Raji (cell line): ENCODE measurements around the gene NR2F1.

Experiments
- POLR2A ChIP-seq: IDR thresholded peaks from 2 replicates; pipeline ENCODE4 v1.6.1; 2011; ENCODE audit warnings: low read depth, low read length, control low read depth; ENCODE audit not compliant: insufficient read depth

The NR2F1 gene

DNA sequence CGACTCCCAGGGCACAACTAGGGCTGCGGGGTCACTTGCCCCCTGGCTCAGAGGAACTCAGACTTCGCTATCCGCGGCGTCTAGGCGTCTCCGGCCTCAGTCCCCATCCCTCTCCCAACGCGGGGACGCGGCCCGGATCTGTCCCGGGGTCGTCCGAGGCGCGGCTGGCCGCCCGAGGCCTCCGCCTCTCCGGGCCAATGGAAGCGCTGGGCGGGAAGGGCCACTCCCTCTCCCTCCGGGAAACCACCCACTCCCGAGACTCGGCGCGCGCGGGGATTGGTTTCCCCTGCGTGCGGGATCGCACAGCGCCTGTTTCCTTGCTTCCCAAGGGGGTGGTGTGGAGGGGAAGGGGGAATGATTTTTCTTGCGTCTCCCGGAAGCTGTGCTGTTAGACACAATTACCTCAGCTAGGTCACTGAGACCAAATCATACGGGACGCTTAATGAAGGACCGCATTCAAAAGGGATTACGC lies 38.3 kb downstream of the NR2F1 start:
- TF ChIP-seq POLR2A: no peak

DNA sequence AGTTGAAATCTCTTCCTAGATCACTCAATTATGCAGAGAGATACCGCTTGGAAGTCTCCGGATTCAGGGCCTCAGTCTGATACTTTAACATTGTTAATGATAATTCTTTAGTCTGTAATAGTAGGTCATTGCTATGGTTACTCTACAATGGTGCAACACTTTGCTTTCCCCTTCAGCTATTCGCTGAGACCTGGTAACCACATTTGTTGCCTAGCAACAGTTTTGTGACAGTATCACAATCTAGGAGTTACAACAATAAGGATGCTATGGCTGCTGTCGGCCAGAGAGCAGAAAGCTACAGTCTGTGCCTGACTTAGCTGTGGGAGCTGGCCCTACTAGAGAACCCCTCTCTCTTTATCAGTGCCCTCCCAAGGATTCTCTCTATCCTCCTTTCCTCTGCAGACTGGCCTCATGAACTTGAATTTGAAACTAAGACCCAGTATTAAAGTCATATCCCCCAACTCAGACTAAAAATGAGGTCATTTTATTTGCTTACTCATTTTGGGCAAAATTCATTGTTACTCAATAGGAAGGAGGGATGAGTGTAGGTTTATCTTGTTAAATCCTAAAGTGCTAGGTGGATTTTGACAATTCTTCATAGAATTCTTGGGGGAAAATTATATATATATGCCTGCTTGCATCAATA lies 39.3 kb downstream of the NR2F1 start:
- no peak for TF ChIP-seq POLR2A

DNA sequence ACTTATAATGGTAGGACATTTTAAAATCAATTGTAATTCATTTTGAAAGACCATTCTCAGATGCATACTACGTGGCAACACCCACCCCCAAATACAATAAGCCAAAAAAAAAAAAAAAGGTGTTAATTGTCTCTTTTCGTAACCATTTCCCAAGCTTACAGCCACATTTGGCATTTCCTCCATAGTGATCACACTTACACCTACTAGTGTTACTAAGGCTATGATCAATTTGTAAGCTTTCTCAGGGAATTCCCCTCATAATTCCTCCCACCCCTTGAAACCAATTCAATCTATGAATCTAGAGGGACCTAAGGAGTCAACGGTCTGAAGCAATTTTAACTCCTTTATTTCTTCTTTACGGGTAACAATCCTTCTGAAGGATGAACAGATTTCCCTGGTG lies 40.1 kb downstream of the NR2F1 start:
- no peak for TF ChIP-seq POLR2A

DNA sequence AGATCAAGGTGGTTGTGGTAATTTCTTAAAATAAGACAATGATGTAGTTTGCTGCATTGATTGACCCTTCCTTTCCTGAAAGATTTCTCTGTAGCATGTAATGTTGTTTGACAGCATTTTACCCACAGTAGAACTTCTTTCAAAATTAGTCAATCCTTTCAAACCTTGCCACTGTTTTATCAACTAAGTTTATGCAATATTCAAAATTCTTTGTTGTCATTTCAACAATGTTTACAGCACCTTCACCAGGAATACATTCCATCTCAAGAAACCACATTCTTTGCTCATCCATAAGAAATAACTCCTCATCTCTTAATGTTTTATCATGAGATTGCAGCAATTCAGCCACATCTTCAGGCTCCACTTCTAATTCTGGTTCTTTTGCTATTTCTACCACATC lies 43.8 kb downstream of the NR2F1 start:
- no peak for TF ChIP-seq POLR2A

DNA sequence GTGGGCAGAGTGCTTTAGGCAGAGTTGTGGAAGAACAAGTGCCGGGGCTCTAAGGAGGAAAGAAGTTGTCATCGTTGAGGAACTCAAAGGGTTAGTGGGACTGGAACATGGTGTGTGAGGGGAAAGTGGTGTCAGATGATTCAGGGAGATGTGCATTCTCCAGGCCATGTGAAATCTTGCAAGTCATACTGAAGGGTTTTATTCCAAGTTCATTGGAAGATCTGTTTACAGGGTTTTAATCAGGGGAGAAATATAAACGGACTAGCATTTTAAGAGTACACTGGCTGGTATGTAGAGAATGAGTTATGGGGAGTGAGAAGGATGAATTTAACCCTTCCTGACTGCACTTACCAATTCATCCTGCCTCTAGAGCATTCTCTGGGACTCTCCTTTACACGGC lies 49.3 kb downstream of the NR2F1 start:
- TF ChIP-seq POLR2A: no peak

DNA sequence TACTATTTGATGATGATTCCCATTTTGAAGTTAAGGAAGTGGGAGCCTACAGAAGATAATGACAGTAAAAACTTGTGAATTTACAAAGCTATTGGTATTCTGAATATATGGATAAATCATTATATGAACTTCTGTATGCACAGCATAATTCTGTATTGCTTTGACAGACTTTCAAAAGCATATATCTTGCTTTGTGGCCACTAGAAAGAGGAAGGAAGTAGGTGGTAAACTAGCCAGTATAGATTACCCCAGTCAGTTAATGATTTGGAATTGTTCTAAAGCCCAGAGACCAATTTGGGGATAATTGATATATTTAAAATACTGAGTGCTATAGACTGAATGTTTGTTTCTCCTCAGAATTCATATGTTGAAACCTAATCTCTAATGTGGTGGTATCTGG lies 53.0 kb downstream of the NR2F1 start:
- TF ChIP-seq POLR2A: no peak

DNA sequence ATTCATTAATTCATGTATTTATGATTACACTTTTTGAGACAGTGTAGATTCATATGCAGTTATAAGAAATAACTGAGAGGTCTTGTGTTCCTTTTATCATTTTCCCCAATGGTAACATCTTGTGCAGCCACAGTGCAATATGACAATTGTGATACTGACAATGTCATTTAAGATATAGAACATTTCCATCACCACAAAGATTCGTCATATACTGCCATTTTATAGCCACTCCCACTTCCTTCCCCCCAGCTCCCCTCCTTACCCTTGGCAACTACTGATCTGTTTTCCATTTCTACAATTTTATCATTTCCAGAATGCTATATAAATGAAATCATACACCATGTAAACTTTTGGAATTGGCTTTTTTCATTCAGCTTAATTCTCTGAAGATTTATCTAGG lies 53.8 kb downstream of the NR2F1 start:
- TF ChIP-seq POLR2A: no peak

DNA sequence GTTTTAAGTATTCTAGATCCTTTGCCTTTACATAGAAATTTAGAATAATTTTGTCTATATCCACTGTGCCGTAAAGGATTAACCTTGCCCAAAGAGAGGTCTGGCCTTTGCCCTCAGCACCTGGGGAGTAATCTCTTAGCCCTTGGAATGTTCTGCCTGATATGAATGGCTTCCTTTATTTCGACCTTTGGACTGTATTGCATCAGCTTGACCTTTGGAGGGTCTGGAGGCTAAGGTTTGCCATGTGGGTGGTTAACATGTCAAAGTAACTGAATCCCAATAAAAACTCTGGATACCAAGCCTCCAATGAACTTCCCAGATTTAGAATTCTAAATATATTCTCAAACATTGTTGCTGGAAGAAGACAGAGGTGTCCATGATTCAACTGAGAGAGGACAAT lies 54.7 kb downstream of the NR2F1 start:
- TF ChIP-seq POLR2A: no peak

DNA sequence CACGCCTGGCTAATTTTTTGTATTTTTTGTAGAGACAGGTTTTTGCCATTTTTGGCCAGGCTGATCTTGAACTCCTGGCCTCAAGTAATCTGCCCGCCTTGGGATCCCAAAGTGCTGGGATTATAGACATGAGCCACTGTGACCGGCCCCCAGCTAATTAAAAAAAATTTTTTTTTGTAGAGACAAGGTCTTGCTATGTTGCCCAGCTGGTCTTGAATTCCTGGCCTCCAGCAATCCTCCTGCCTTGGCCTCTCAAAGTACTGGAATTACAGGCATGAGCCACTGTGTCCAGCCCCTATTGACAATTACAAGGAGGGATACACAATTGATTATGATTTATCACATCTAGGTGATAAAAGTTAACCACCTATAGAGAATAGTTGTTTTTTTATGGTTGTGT lies 59.5 kb downstream of the NR2F1 start:
- TF ChIP-seq POLR2A: no peak
